Muscle layer of duodenum (tissue), 2 donors: ENCODE results near the gene OSBPL2.

ENCODE experiments used
- H3K27ac ChIP-seq: one replicate; pipeline ENCODE4 v1.7.0; 2013; ENCODE audit warnings: mild to moderate bottlenecking, low read length
- H3K27me3 ChIP-seq: one replicate; pipeline ENCODE4 v1.7.0; 2013; ENCODE audit warnings: low read depth, mild to moderate bottlenecking, control low read depth, low read length
- H3K36me3 ChIP-seq, 2 donors: one replicate each; pipeline ENCODE4 v1.7.0; 2013; ENCODE audit warnings: low read length in 2 of 2, control low read depth in 1 of 2, mild to moderate bottlenecking in 1 of 2; ENCODE audit not compliant: insufficient read depth in 2 of 2, control insufficient read depth in 1 of 2
- H3K4me1 ChIP-seq, 2 donors: one replicate each; pipeline ENCODE4 v1.7.0; 2013; ENCODE audit warnings: low read length in 2 of 2, mild to moderate bottlenecking in 2 of 2, control low read depth in 1 of 2, moderate library complexity in 1 of 2; ENCODE audit not compliant: insufficient read depth in 2 of 2, control insufficient read depth in 1 of 2
- H3K4me3 ChIP-seq, 2 donors: one replicate each; pipeline ENCODE4 v1.7.0; 2013; ENCODE audit warnings: low read length in 2 of 2, low read depth in 1 of 2, mild to moderate bottlenecking in 1 of 2
- H3K9me3 ChIP-seq, 2 donors: one replicate each; pipeline ENCODE4 v1.7.0; 2013; ENCODE audit warnings: low read length in 2 of 2, control low read depth in 1 of 2, mild to moderate bottlenecking in 1 of 2; ENCODE audit not compliant: control insufficient read depth in 1 of 2
- donor health status: healthy.

OSBPL2 gene

GRCh38 chr20:62237801-62238568 is at the start of gene OSBPL2:
TSS of gene OSBPL2 (plus strand) at chr20:62238521. CDS start at chr20:62256185, 17,664 bp downstream.
- Histone ChIP-seq H3K27ac (peak within 1 kb of the TSS; percentile 74), H3K4me3 (peak within 1 kb of the TSS; percentile 74 to 75), H3K27me3 (no peaks in the 10 kb centered on the region), H3K4me1 (peaks cover 5 to 13% of the 10 kb centered on the region in 2 donors), H3K36me3 (peaks cover 0 to 5% of the 10 kb centered on the region in 2 donors), H3K9me3 (no peaks in the 10 kb centered on the region)

- H3K27me3 ChIP-seq, result no peaks in the 10 kb centered on the region
- peaks cover 6 to 39% of the 10 kb centered on the region in 2 donors for H3K36me3 ChIP-seq
- H3K4me1 ChIP-seq, result no peaks in the 10 kb centered on the region
- no peak overlapping the region for H3K4me3 ChIP-seq
- no peaks in the 10 kb centered on the region for H3K9me3 ChIP-seq
- no peak overlapping the region for H3K27ac ChIP-seq
These were observed 47.5 kb upstream of the OSBPL2 start for GRCh38 chr20:62190639-62191411.

DNA sequence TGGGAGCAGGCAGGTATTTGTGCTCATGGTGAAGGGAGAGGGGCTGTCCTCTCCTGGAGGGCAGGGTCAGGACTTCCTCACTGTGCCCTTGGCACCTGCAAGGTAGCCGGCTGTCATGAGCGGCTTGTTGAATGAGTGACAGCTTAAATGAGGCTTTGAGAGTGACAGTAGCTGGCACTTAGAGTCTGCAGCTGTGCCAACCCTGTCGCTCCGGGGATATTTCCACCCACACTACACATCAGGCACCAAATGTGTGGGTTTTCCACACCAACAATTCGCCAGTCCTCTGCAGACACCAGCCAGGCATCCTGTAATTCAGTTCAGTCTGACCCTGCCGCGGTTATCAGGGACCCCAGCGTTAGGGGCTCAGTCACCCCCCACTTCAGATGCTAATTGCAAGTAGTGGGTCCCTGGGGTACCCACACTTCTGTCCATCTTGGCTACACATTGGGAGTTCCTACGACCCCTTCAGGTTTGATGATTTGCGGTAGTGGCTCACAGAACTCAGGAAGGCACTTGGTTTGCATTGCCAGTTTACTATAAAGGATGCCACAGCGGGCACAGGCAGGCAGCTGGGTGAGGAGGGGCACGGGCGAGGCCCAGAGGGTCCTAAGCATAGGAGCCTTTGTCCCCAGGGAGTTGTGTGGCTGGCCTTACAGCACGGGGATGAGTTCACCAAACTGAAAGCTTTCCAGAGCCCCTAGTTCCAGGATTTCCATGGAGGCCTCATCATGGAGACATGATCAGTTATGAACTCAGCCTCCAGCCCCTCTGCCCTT is 46.4 kb upstream of the OSBPL2 start:
- Histone ChIP-seq H3K27ac (no peak overlapping the region), H3K4me1 (no peaks in the 10 kb centered on the region), H3K36me3 (peaks cover 6 to 41% of the 10 kb centered on the region in 2 donors), H3K27me3 (no peaks in the 10 kb centered on the region), H3K9me3 (no peaks in the 10 kb centered on the region), H3K4me3 (no peak overlapping the region)

GRCh38 chr20:62192635-62193034 is 45.7 kb upstream of the OSBPL2 start:
- Histone ChIP-seq H3K36me3 (peaks cover 9 to 46% of the 10 kb centered on the region in 2 donors), H3K4me1 (no peaks in the 10 kb centered on the region), H3K9me3 (no peaks in the 10 kb centered on the region), H3K27ac (no peak overlapping the region), H3K27me3 (no peaks in the 10 kb centered on the region), H3K4me3 (no peak overlapping the region)

GRCh38 chr20:62193079-62194025 is 45.0 kb upstream of the OSBPL2 start:
- Histone ChIP-seq H3K27ac (no peak overlapping the region), H3K4me3 (no peak overlapping the region), H3K4me1 (no peaks in the 10 kb centered on the region), H3K36me3 (peaks cover 16 to 53% of the 10 kb centered on the region in 2 donors), H3K9me3 (no peaks in the 10 kb centered on the region), H3K27me3 (no peaks in the 10 kb centered on the region)

DNA sequence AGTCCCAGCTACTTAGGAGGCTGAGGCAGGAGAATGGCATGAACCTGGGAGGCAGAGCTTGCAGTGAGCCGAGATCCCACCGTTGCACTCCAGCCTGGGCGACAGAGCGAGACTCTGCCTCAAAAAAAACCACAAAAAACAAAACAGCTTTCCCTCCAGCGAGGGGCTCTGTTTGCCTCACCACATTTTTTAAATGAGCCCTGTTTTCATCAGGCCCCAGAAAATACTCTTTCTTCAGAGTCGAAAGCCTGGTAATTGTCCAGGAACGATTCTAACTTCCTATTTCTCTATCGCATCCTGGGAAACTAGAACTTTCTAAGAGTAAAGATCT is 43.3 kb upstream of the OSBPL2 start:
- H3K27me3 ChIP-seq, result no peaks in the 10 kb centered on the region
- H3K27ac ChIP-seq, result no peak overlapping the region
- no peak overlapping the region for H3K4me3 ChIP-seq
- H3K9me3 ChIP-seq, result no peaks in the 10 kb centered on the region
- H3K36me3 ChIP-seq, result peaks cover 25 to 60% of the 10 kb centered on the region in 2 donors
- no peaks in the 10 kb centered on the region for H3K4me1 ChIP-seq

- Histone ChIP-seq H3K4me1 (no peaks in the 10 kb centered on the region), H3K27me3 (no peaks in the 10 kb centered on the region), H3K9me3 (no peaks in the 10 kb centered on the region), H3K4me3 (no peak overlapping the region), H3K36me3 (peaks cover 31 to 63% of the 10 kb centered on the region in 2 donors), H3K27ac (no peak overlapping the region)
These were observed 42.6 kb upstream of the OSBPL2 start for GRCh38 chr20:62195736-62196135.

- H3K36me3 ChIP-seq, result peaks cover 32 to 63% of the 10 kb centered on the region in 2 donors
- no peak overlapping the region for H3K4me3 ChIP-seq
- H3K27me3 ChIP-seq, result no peaks in the 10 kb centered on the region
- H3K27ac ChIP-seq, result no peak overlapping the region
- no peaks in the 10 kb centered on the region for H3K4me1 ChIP-seq
- no peaks in the 10 kb centered on the region for H3K9me3 ChIP-seq
These were observed 42.0 kb upstream of the OSBPL2 start for GRCh38 chr20:62196286-62196685.

DNA sequence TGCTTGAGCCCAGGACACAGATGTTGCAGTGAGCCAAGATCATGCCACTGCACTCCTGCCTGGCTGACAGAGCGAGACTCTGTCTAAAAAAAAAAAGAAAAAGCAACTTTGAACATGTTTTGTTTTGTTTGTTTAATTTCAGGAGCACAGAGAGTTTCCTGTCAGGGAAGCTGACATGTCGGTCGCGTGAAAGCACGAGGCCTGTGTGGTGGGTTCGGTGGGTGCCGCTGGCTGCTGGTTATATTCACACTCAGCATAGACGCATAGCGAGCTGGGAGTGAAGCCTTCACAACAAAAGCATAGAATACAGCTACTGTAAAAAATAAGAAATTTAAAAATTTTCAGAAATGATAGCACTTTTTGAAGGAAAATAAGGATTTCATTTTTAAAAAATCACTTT is 41.0 kb upstream of the OSBPL2 start:
- no peaks in the 10 kb centered on the region for H3K27me3 ChIP-seq
- no peak overlapping the region for H3K27ac ChIP-seq
- H3K9me3 ChIP-seq, result no peaks in the 10 kb centered on the region
- H3K36me3 ChIP-seq, result peaks cover 26 to 65% of the 10 kb centered on the region in 2 donors
- no peaks in the 10 kb centered on the region for H3K4me1 ChIP-seq
- H3K4me3 ChIP-seq, result no peak overlapping the region

DNA sequence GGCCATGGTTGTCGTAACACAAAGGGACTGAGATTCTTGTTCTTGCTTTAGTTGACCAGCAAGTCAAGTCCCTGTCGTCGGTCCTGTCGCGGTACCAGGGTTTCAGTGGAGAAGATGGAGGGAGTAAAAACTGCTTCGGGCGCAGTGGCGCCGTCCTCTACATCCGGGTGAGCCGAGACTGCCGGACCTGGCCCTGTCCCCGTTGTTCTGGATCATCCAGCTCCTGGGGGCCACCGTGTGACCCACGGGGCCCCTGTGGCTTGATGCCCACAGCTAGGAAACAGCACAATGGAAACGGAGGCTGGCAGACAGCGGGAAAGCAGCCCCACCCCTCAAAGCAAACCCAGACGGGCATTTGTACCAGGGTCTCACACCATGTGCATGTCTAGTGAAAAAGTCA is 40.5 kb upstream of the OSBPL2 start:
- Histone ChIP-seq H3K9me3 (no peaks in the 10 kb centered on the region), H3K27ac (no peak overlapping the region), H3K4me1 (no peaks in the 10 kb centered on the region), H3K36me3 (peaks cover 26 to 64% of the 10 kb centered on the region in 2 donors), H3K4me3 (no peak overlapping the region), H3K27me3 (no peaks in the 10 kb centered on the region)
